Thoracic aorta (tissue), 2 donors: Measurements from ENCODE around the gene FOXJ2. TPM values are rescaled to one million over a fixed set of nuclear protein-coding genes. Genes with fewer than 3 reads are reported as not detected.
A peak's percentile ranks its signal among the peaks of the same experiment; 100 is the strongest.
"Not testable (repeated sequence)": the region's sequence is repeated elsewhere in the genome, so short reads cannot be mapped to it uniquely, and the experiment has no call there.

Source experiments
- ATAC-seq: fragments of 150-250 bp; one replicate; pipeline ENCODE4 v1.8.0; 2017; ENCODE audit warnings: low read depth; ENCODE audit not compliant: insufficient number of reproducible peaks, low FRiP score
- DNase-seq: peaks from one replicate; pipeline ENCODE4 v3.0.0-alpha.2; 2020; ENCODE audit warnings: low spot score
- H3K27ac ChIP-seq, 2 donors: fragments of 200-600 bp; sonication (generic); 1 replicate in 1 of 2; 2 replicates in 1 of 2; pipeline ENCODE4 v1.5.1; 2016; ENCODE audit warnings: mild to moderate bottlenecking in 2 of 2, moderate library complexity in 2 of 2
- H3K27me3 ChIP-seq: fragments of 200-600 bp; sonication (generic); replicated peaks from 2 replicates; pipeline ENCODE4 v1.6.0; 2016; ENCODE audit warnings: mild to moderate bottlenecking; ENCODE audit not compliant: insufficient read depth
- H3K36me3 ChIP-seq: fragments of 200-600 bp; sonication (generic); one replicate; pipeline ENCODE4 v1.5.1; 2016
- H3K4me1 ChIP-seq, 2 donors: fragments of 200-600 bp; sonication (generic); 1 replicate in 1 of 2; 2 replicates in 1 of 2; pipeline versions ENCODE4 v1.5.1 to v1.6.0; 2016; ENCODE audit warnings: low read depth in 2 of 2, mild to moderate bottlenecking in 1 of 2; ENCODE audit not compliant: control insufficient read depth in 1 of 2
- H3K4me3 ChIP-seq: fragments of 200-600 bp; sonication (generic); 2 replicates; pipeline ENCODE4 v1.5.1; 2016; ENCODE audit warnings: mild to moderate bottlenecking
- H3K9me3 ChIP-seq: fragments of 200-600 bp; sonication (generic); 2 replicates; pipeline ENCODE4 v1.5.1; 2016
- CTCF ChIP-seq: fragments of 200-600 bp; sonication (generic); IDR thresholded peaks from one replicate; pipeline ENCODE4 v1.5.1; 2019; ENCODE audit warnings: antibody characterized with exemption
- total RNA-seq, 2 donors: library from RNA; depleted of rRNA; stranded (reverse); fragments of >200 nt; gene quantifications; one replicate each; pipeline versions ENCODE4 v1.1.0 to v1.2.3, GENCODE V29; 2016

FOXJ2 gene
- total RNA-seq, 2 donors from 2014 or later: 25.7 to 29.6 TPM

GRCh38 chr12:8080120-8080519, 47.6 kb downstream of the FOXJ2 start:
- Histone ChIP-seq H3K27me3 (no peaks in the 10 kb centered on the region), H3K4me1 (peaks cover 13 to 28% of the 10 kb centered on the region in 2 donors), H3K9me3 (no peaks in the 10 kb centered on the region), H3K36me3 (no peaks in the 10 kb centered on the region), H3K4me3 (no peak overlapping the region), H3K27ac (peak overlapping the region in 1 of 2 donors; percentile 80)
- DNase-seq (no peak), ATAC-seq (no peak)
- TF ChIP-seq CTCF: no peak

GRCh38 chr12:8081251-8081920, 48.9 kb downstream of the FOXJ2 start:
- Histone ChIP-seq H3K27me3 (no peaks in the 10 kb centered on the region), H3K27ac (peak overlapping the region; percentile 80 to 91), H3K36me3 (no peaks in the 10 kb centered on the region), H3K9me3 (no peaks in the 10 kb centered on the region), H3K4me3 (peak overlapping the region; percentile 74), H3K4me1 (peaks cover 13 to 28% of the 10 kb centered on the region in 2 donors)
- DNase-seq (no peak), ATAC-seq (peak; percentile 25)
- no peak for TF ChIP-seq CTCF

- peak overlapping the region; percentile 80 to 91 for H3K27ac ChIP-seq
Observed at GRCh38 chr12:8082808-8083100, 50.2 kb downstream of the FOXJ2 start.

GRCh38 chr12:8084351-8084750, 51.8 kb downstream of the FOXJ2 start:
- H3K36me3 ChIP-seq, ATAC-seq, H3K27me3 ChIP-seq, H3K4me3 ChIP-seq, DNase-seq, H3K9me3 ChIP-seq, H3K27ac ChIP-seq: not testable (repeated sequence)
- H3K4me1 ChIP-seq: peaks cover 19 to 28% of the 10 kb centered on the region in 2 donors

More at GRCh38 chr12:8082808-8083100, 50.2 kb downstream of the FOXJ2 start:
- no peak for TF ChIP-seq CTCF
- DNase-seq (no peak), ATAC-seq (no peak)
- peaks cover 19 to 28% of the 10 kb centered on the region in 2 donors for H3K4me1 ChIP-seq
- H3K9me3 ChIP-seq: no peaks in the 10 kb centered on the region
- no peaks in the 10 kb centered on the region for H3K27me3 ChIP-seq
- H3K36me3 ChIP-seq: no peaks in the 10 kb centered on the region
- H3K4me3 ChIP-seq: peak overlapping the region; percentile 74

GRCh38 chr12:8087666-8088065, 55.1 kb downstream of the FOXJ2 start:
- Histone ChIP-seq H3K9me3 (no peaks in the 10 kb centered on the region), H3K27me3 (no peaks in the 10 kb centered on the region), H3K27ac (no peak overlapping the region), H3K4me3 (no peak overlapping the region), H3K36me3 (peaks cover 32% of the 10 kb centered on the region), H3K4me1 (peaks cover 11 to 17% of the 10 kb centered on the region in 2 donors)
- no peak for ATAC-seq
- DNase-seq: no peak
- no peak for TF ChIP-seq CTCF

- Histone ChIP-seq H3K27me3 (no peaks in the 10 kb centered on the region), H3K9me3 (no peaks in the 10 kb centered on the region), H3K4me3 (no peak overlapping the region), H3K27ac (no peak overlapping the region), H3K4me1 (peaks cover 6 to 9% of the 10 kb centered on the region in 2 donors), H3K36me3 (peaks cover 39% of the 10 kb centered on the region)
- DNase-seq (no peak), ATAC-seq (no peak)
- no peak for TF ChIP-seq CTCF
Observed at GRCh38 chr12:8088574-8088973, 56.1 kb downstream of the FOXJ2 start.

GRCh38 chr12:8089277-8089676, 56.8 kb downstream of the FOXJ2 start:
- H3K27ac ChIP-seq, H3K27me3 ChIP-seq, H3K4me3 ChIP-seq, H3K9me3 ChIP-seq, ATAC-seq, DNase-seq, H3K4me1 ChIP-seq: not testable (repeated sequence)
- peaks cover 41% of the 10 kb centered on the region for H3K36me3 ChIP-seq
